OCI-LY1 (cell line): Measurements from ENCODE around the gene SIVA1.

Experiments used
- H2AFZ ChIP-seq: fragments of 200-600 bp; sonication (generic), shearing (Covaris generic); 2 replicates; pipeline ENCODE4 v1.6.0; 2014; ENCODE audit warnings: antibody characterized with exemption, mild to moderate bottlenecking, low read length
- H3F3A ChIP-seq: fragments of 200-600 bp; sonication (generic), shearing (Covaris generic); 2 replicates; pipeline ENCODE4 v1.6.0; 2014; ENCODE audit warnings: mild to moderate bottlenecking, antibody characterized with exemption, low read length, moderate library complexity; ENCODE audit not compliant: insufficient read depth
- H3K27ac ChIP-seq: fragments of 200-600 bp; sonication (generic); 2 replicates; pipeline ENCODE4 v1.5.1; 2014; ENCODE audit warnings: low read length, mixed run types, mild to moderate bottlenecking, low read depth; ENCODE audit not compliant: poor library complexity, severe bottlenecking
- H3K27me3 ChIP-seq: fragments of 200-600 bp; sonication (generic); 2 replicates; pipeline ENCODE4 v1.6.0; 2014; ENCODE audit warnings: antibody characterized with exemption, mild to moderate bottlenecking, low read length, moderate library complexity; ENCODE audit not compliant: insufficient read depth
- H3K36me3 ChIP-seq: fragments of 200-600 bp; sonication (generic); 2 replicates; pipeline ENCODE4 v1.6.1; 2014; ENCODE audit warnings: mild to moderate bottlenecking, antibody characterized with exemption, low read length, moderate library complexity, mixed read lengths; ENCODE audit not compliant: insufficient read depth
- H3K4me1 ChIP-seq: fragments of 200-600 bp; sonication (generic); 2 replicates; pipeline ENCODE4 v1.5.1; 2014; ENCODE audit warnings: mild to moderate bottlenecking, low read length, moderate library complexity; ENCODE audit not compliant: insufficient read depth, severe bottlenecking
- H3K4me2 ChIP-seq: fragments of 200-600 bp; sonication (generic), shearing (Covaris generic); 2 replicates; pipeline ENCODE4 v1.6.1; 2014; ENCODE audit warnings: low read length
- H3K4me3 ChIP-seq: fragments of 200-600 bp; sonication (generic); 2 replicates; pipeline ENCODE4 v1.5.1; 2014; ENCODE audit warnings: low read length, low read depth, mild to moderate bottlenecking, mixed read lengths; ENCODE audit not compliant: poor library complexity, severe bottlenecking
- H3K79me2 ChIP-seq: fragments of 200-600 bp; shearing (Covaris generic); 2 replicates; pipeline ENCODE4 v1.6.1; 2016; ENCODE audit warnings: mixed run types, low read length, mixed read lengths; ENCODE audit not compliant: insufficient read depth
- H3K9ac ChIP-seq: fragments of 200-600 bp; sonication (generic), shearing (Covaris generic); 2 replicates; pipeline ENCODE4 v1.6.1; 2014; ENCODE audit warnings: mild to moderate bottlenecking, low read length, mixed read lengths
- H3K9me2 ChIP-seq: fragments of 200-600 bp; sonication (generic), shearing (Covaris generic); 2 replicates; pipeline ENCODE4 v1.6.1; 2014; ENCODE audit warnings: low read depth, mild to moderate bottlenecking, low read length, mixed read lengths
- H3K9me3 ChIP-seq: fragments of 200-600 bp; shearing (Covaris generic); 2 replicates; pipeline ENCODE4 v1.6.1; 2014; ENCODE audit warnings: low read length, mixed read lengths
- H4K20me1 ChIP-seq: fragments of 200-600 bp; sonication (generic), shearing (Covaris generic); 2 replicates; pipeline ENCODE4 v1.6.0; 2016; ENCODE audit warnings: mild to moderate bottlenecking, low read length; ENCODE audit not compliant: insufficient read depth
- EZH2 ChIP-seq: fragments of 200-600 bp; sonication (generic), shearing (Covaris generic); IDR thresholded peaks from 2 replicates; pipeline ENCODE4 v1.8.0; 2017; ENCODE audit warnings: borderline replicate concordance, mixed run types, mild to moderate bottlenecking, antibody characterized with exemption, low read length, moderate library complexity, mixed read lengths
- TF ChIP-seq, protein P1 (sequence below): fragments of 200-600 bp; sonication (generic), shearing (Covaris generic); IDR thresholded peaks from 2 replicates; pipeline ENCODE4 v1.5.1; 2017; ENCODE audit warnings: mild to moderate bottlenecking, antibody characterized with exemption, low read length, moderate library complexity, mixed read lengths

SIVA1 gene

GRCh38 chr14:104705340-104706047, 47.5 kb upstream of the SIVA1 start:
- Histone ChIP-seq H3F3A (no peaks in the 10 kb centered on the region), H3K79me2 (no peaks in the 10 kb centered on the region), H2AFZ (no peak overlapping the region), H3K9me3 (no peaks in the 10 kb centered on the region), H3K9ac (no peak overlapping the region), H3K36me3 (no peaks in the 10 kb centered on the region), H3K27me3 (no peaks in the 10 kb centered on the region; the same call in 1 of the 2 replicates), H3K9me2 (no peaks in the 10 kb centered on the region), H3K4me3 (no peak overlapping the region), H3K4me1 (no peaks in the 10 kb centered on the region), H3K27ac (no peak overlapping the region), H4K20me1 (no peaks in the 10 kb centered on the region), H3K4me2 (no peak overlapping the region)
- TF ChIP-seq, protein P1, sequence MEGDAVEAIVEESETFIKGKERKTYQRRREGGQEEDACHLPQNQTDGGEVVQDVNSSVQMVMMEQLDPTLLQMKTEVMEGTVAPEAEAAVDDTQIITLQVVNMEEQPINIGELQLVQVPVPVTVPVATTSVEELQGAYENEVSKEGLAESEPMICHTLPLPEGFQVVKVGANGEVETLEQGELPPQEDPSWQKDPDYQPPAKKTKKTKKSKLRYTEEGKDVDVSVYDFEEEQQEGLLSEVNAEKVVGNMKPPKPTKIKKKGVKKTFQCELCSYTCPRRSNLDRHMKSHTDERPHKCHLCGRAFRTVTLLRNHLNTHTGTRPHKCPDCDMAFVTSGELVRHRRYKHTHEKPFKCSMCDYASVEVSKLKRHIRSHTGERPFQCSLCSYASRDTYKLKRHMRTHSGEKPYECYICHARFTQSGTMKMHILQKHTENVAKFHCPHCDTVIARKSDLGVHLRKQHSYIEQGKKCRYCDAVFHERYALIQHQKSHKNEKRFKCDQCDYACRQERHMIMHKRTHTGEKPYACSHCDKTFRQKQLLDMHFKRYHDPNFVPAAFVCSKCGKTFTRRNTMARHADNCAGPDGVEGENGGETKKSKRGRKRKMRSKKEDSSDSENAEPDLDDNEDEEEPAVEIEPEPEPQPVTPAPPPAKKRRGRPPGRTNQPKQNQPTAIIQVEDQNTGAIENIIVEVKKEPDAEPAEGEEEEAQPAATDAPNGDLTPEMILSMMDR: no peak
- TF ChIP-seq EZH2: no peak

- no peak overlapping the region for H3K4me3 ChIP-seq
- H3K9me2 ChIP-seq: no peaks in the 10 kb centered on the region
- H3K4me1 ChIP-seq: no peaks in the 10 kb centered on the region
- no peaks in the 10 kb centered on the region for H3K9me3 ChIP-seq
- H3K9ac ChIP-seq: no peak overlapping the region
- H3F3A ChIP-seq: no peaks in the 10 kb centered on the region
- no peaks in the 10 kb centered on the region for H4K20me1 ChIP-seq
- H3K4me2 ChIP-seq: no peak overlapping the region
- no peaks in the 10 kb centered on the region for H3K79me2 ChIP-seq
- no peak overlapping the region for H2AFZ ChIP-seq
- no peak for TF ChIP-seq EZH2
- TF ChIP-seq, protein P1: no peak
- H3K27me3 ChIP-seq: peaks cover 9% of the 10 kb centered on the region; the same call in 1 of the 2 replicates
- H3K27ac ChIP-seq: no peak overlapping the region
- H3K36me3 ChIP-seq: no peaks in the 10 kb centered on the region
These were observed 46.0 kb upstream of the SIVA1 start for GRCh38 chr14:104706733-104707607.

- H3K4me1 ChIP-seq: no peaks in the 10 kb centered on the region
- no peak overlapping the region for H3K4me3 ChIP-seq
These were observed 45.0 kb upstream of the SIVA1 start for GRCh38 chr14:104707608-104708595.

More at GRCh38 chr14:104707608-104708595, 45.0 kb upstream of the SIVA1 start:
- Histone ChIP-seq H3K36me3 (no peaks in the 10 kb centered on the region), H3F3A (no peaks in the 10 kb centered on the region), H3K79me2 (no peaks in the 10 kb centered on the region), H3K27ac (no peak overlapping the region), H3K4me2 (no peak overlapping the region), H3K9me2 (no peaks in the 10 kb centered on the region), H3K9ac (no peak overlapping the region), H3K9me3 (no peaks in the 10 kb centered on the region), H4K20me1 (no peaks in the 10 kb centered on the region), H2AFZ (no peak overlapping the region), H3K27me3 (peaks cover 13% of the 10 kb centered on the region; the same call in 1 of the 2 replicates)
- TF ChIP-seq, protein P1: no peak
- TF ChIP-seq EZH2: no peak
